Suprapubic skin (tissue), 4 donors: Measurements from ENCODE around the gene FGF5.

Experiments
- EP300 ChIP-seq: sonication (generic); formaldehyde crosslinking; IDR thresholded peaks from one replicate; pipeline ENCODE4 v1.6.1; 2017; ENCODE audit warnings: antibody characterized with exemption
- POLR2A ChIP-seq, 2 donors: fragments of 450-650 bp; IDR thresholded peaks; one replicate each; pipeline ENCODE4 v1.6.1; 2017; ENCODE audit warnings: antibody characterized with exemption in 2 of 2, mild to moderate bottlenecking in 2 of 2, moderate library complexity in 2 of 2
- POLR2AphosphoS5 ChIP-seq, 3 donors: sonication (generic); formaldehyde crosslinking; IDR thresholded peaks; one replicate each; pipeline ENCODE4 v1.6.1; 2017; ENCODE audit warnings: antibody characterized with exemption in 3 of 3
- TF ChIP-seq, protein P1 (sequence below), 2 donors: fragments of 200-600 bp in 1 of 2; fragments of 450-650 bp in 1 of 2; sonication (generic) in 1 of 2; IDR thresholded peaks; one replicate each; pipeline ENCODE4 v1.5.1; 2016 to 2019; ENCODE audit warnings: antibody characterized with exemption in 2 of 2, mild to moderate bottlenecking in 1 of 2, moderate library complexity in 1 of 2

DNA sequence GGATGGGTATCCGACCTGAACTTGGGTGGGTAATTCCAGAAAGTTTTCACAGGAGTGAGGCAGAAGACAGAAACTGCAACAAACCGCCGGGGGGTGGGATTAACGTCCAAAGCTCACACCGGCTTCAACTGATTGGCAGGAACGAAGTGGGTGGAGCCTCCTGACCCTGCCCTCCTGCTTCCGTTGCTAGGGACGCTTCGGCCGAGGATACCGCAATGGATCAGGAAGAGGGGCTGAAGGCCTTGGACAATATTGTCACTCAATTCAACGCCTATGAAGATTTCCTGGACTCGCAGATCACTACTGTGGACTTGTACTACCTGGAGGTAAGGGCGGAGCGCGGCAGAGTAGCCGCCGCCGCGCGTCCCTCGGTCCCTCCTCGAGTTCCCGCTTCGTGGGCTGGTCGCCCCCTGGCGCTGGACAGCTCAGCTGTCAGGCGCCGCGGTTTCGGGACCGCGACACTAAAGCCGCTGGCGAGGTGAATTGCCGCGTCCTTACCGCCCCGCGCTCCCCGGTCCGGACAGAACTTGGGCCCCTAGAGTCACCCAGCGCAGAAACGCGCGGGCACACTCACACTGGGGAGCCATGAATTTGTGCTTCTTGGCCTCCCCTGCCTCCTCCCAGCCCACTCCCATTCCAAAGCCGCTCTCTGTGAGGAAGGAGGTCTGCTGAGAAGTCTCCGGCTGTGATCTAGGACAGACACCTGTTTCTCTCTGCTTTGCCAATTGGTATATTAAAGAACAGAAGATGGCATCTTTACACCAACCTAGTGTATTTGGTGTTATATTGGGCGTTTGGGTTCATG lies 69.3 kb downstream of the FGF5 start, which contains the start of gene CFAP299:
- TF ChIP-seq, protein P1, sequence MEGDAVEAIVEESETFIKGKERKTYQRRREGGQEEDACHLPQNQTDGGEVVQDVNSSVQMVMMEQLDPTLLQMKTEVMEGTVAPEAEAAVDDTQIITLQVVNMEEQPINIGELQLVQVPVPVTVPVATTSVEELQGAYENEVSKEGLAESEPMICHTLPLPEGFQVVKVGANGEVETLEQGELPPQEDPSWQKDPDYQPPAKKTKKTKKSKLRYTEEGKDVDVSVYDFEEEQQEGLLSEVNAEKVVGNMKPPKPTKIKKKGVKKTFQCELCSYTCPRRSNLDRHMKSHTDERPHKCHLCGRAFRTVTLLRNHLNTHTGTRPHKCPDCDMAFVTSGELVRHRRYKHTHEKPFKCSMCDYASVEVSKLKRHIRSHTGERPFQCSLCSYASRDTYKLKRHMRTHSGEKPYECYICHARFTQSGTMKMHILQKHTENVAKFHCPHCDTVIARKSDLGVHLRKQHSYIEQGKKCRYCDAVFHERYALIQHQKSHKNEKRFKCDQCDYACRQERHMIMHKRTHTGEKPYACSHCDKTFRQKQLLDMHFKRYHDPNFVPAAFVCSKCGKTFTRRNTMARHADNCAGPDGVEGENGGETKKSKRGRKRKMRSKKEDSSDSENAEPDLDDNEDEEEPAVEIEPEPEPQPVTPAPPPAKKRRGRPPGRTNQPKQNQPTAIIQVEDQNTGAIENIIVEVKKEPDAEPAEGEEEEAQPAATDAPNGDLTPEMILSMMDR (IDR thresholded peaks at IDR 0.05), result peak in 1 of 2 donors; percentile 20
- TF ChIP-seq POLR2AphosphoS5 (IDR thresholded peaks at IDR 0.05) (no peak), POLR2A (IDR thresholded peaks at IDR 0.05) (no peak), EP300 (no peak)
